GM12878 (cell line): ENCODE measurements around the gene BICRA. TPM values are rescaled to one million over a fixed set of nuclear protein-coding genes. Genes with fewer than 3 reads are reported as not detected.

Experiments
- ATAC-seq: fragments of 200-7000 bp; cut with Tn5 transposase; 3 replicates; pipeline ENCODE4 v1.9.1; 2020; ENCODE audit warnings: mild to moderate bottlenecking, moderate library complexity
- BruUV-seq: library from RNA; stranded (reverse); fragments of 400-500 nt; replicated peaks from 2 replicates; lab custom pipeline; 2021; lab: Mats Ljungman, UMichigan
- CTCF ChIA-PET: fragments of 300-600 bp; sonication (Branson Sonifier 250); formaldehyde crosslinking; extraction: SDS; loops from one replicate; lab custom pipeline; 2021; ENCODE audit warnings: inconsistent platforms; lab: Yijun Ruan, JAX
- POLR2A ChIA-PET: fragments of 350-600 bp; formaldehyde crosslinking; extraction: SDS; loops from one replicate; lab custom pipeline; 2021; ENCODE audit warnings: inconsistent platforms; lab: Charles Lee
- RAD21 ChIA-PET: fragments of 300-600 bp; sonication (Branson Sonifier 250); formaldehyde crosslinking; loops from one replicate; lab custom pipeline; 2023; ENCODE audit warnings: antibody characterized with exemption; ENCODE audit not compliant: unreplicated experiment; lab: Charles Lee
- SMC1A ChIA-PET: fragments of 300-600 bp; sonication (Branson Sonifier 250); formaldehyde crosslinking; loops from one replicate; lab custom pipeline; 2023; ENCODE audit not compliant: unreplicated experiment, uncharacterized antibody; lab: Charles Lee
- DNase-seq: peaks from one replicate; pipeline ENCODE4 v3.0.0-alpha.2; 2011; ENCODE audit warnings: low read depth, low spot score
- FAIRE-seq: peaks from 3 replicates; lab custom pipeline; 2011; peaks lifted over from hg19 to GRCh38; lab: Jason Lieb, UNC
- H2AFZ ChIP-seq: 2 replicates; pipeline ENCODE4 v1.6.0; 2011; ENCODE audit warnings: low read depth, low read length, control low read depth; ENCODE audit not compliant: control insufficient read depth
- H3K27ac ChIP-seq: 2 replicates; pipeline ENCODE4 v1.5.1; 2011; ENCODE audit warnings: control low read depth; ENCODE audit not compliant: control insufficient read depth, insufficient read depth
- H3K27me3 ChIP-seq, 2 experiments: replicated peaks in 1 of 2; 2 replicates each; pipeline versions ENCODE4 v1.6.0 to v1.6.1; 2011; ENCODE audit warnings: low read length in 1 of 2; ENCODE audit not compliant: control insufficient read depth in 2 of 2, insufficient read depth in 2 of 2
- H3K36me3 ChIP-seq, 2 experiments: 2 replicates each; pipeline ENCODE4 v1.5.1; 2011; ENCODE audit warnings: low read length in 1 of 2; ENCODE audit not compliant: control insufficient read depth in 2 of 2, insufficient read depth in 2 of 2
- H3K4me1 ChIP-seq: 2 replicates; pipeline ENCODE4 v1.6.1; 2011; ENCODE audit warnings: mild to moderate bottlenecking, low read length, moderate library complexity, mixed read lengths; ENCODE audit not compliant: control insufficient read depth, insufficient read depth
- H3K4me2 ChIP-seq: 2 replicates; pipeline ENCODE4 v1.6.0; 2011; ENCODE audit warnings: control low read depth; ENCODE audit not compliant: control insufficient read depth, insufficient read depth
- H3K4me3 ChIP-seq: fragments of 200-600 bp; sonication (generic); 2 replicates; pipeline ENCODE4 v1.5.1; 2016
- H3K79me2 ChIP-seq: 2 replicates; pipeline ENCODE4 v1.6.0; 2011; ENCODE audit warnings: low read length; ENCODE audit not compliant: control insufficient read depth, insufficient read depth
- H3K9ac ChIP-seq: 2 replicates; pipeline ENCODE4 v1.8.0; 2011; ENCODE audit warnings: low read length, control low read depth, mixed read lengths; ENCODE audit not compliant: control insufficient read depth, insufficient read depth
- H3K9me3 ChIP-seq: replicated peaks from 3 replicates; pipeline ENCODE4 v1.5.1; 2011; ENCODE audit warnings: mild to moderate bottlenecking, low read length; ENCODE audit not compliant: control insufficient read depth, insufficient read depth
- H4K20me1 ChIP-seq: 2 replicates; pipeline ENCODE4 v1.6.0; 2011; ENCODE audit not compliant: control insufficient read depth, insufficient read depth
- BHLHE40 ChIP-seq, 2 experiments: fragments of 450-650 bp in 1 of 2; IDR thresholded peaks; 2 replicates each; pipeline ENCODE4 v1.6.1; 2011 to 2017; ENCODE audit warnings: low read depth in 2 of 2, borderline replicate concordance in 1 of 2, improper control_type of control experiment in 1 of 2, low read length in 1 of 2, mild to moderate bottlenecking in 1 of 2
- CREM ChIP-seq: IDR thresholded peaks from 2 replicates; pipeline ENCODE4 v1.6.1; 2014; ENCODE audit warnings: antibody characterized with exemption, low read depth
- NR2C1 ChIP-seq: fragments of 450-650 bp; IDR thresholded peaks from 2 replicates; pipeline ENCODE4 v1.6.1; 2017; ENCODE audit warnings: antibody characterized with exemption, mild to moderate bottlenecking, moderate library complexity
- USF2 ChIP-seq: IDR thresholded peaks from 2 replicates; pipeline ENCODE4 v1.6.1; 2011; ENCODE audit warnings: low read depth, low read length, improper control_type of control experiment, borderline replicate concordance
- ZNF622 ChIP-seq: fragments of 450-650 bp; IDR thresholded peaks from 2 replicates; pipeline ENCODE4 v1.6.1; 2017; ENCODE audit warnings: mild to moderate bottlenecking, inconsistent platforms
- WGBS: methylation state at CpG from one replicate; pipeline ENCODE4 v1.1.6; 2016; ENCODE audit warnings: low lambda C conversion rate; ENCODE audit not compliant: insufficient replicate concordance, insufficient coverage; ENCODE audit errors: missing lambda C conversion rate; 5-methylcytosine and 5-hydroxymethylcytosine counted together
- in situ Hi-C: fragments of 300-500 bp; cut with MboI; formaldehyde crosslinking; loops from 9 replicates; pipeline ENCODE4 v1.14.3; 2018; ENCODE audit warnings: mixed read lengths
- intact Hi-C: fragments of 100-400 bp; cut with micrococcal nuclease; formaldehyde crosslinking; loops from one replicate; pipeline ENCODE4 v1.14.2; 2022; ENCODE audit not compliant: unreplicated experiment
- polyA plus RNA-seq, 11 experiments: library from polyadenylated mRNA; depleted of rRNA in 4 of 11; unstranded in 6 of 11; stranded (reverse) in 5 of 11; fragments of >200 nt; fragmentation: Nextera tagmentation in 4 of 11; fragmentation: Illumina TruSeq in 1 of 11; extraction: Ambion mirVana in 4 of 11; extraction: Trizol in 1 of 11; gene quantifications; 1 replicate in 1 of 11; 2 replicates in 10 of 11; pipeline versions ENCODE4 v1.2.1 to v1.2.3, GENCODE V29; 2011 to 2016; ENCODE audit warnings: inconsistent platforms in 2 of 11, missing spikeins in 2 of 11, low read depth in 1 of 11
- total RNA-seq, 4 experiments: library from RNA; depleted of rRNA in 3 of 4; stranded (reverse); fragments of >200 nt in 3 of 4; fragmentation: Illumina TruSeq in 1 of 4; extraction: Trizol in 1 of 4; gene quantifications; 2 replicates each; pipeline versions ENCODE4 v1.2.1 to v1.2.3, GENCODE V29; 2013 to 2021

Gene BICRA
- total and polyA plus RNA-seq, 10 of the 15 experiments (the other 5 are each of a cell fraction or from before 2014, with no cell fraction given) = 0.11 to 15.3 (median 1.3) TPM

DNA sequence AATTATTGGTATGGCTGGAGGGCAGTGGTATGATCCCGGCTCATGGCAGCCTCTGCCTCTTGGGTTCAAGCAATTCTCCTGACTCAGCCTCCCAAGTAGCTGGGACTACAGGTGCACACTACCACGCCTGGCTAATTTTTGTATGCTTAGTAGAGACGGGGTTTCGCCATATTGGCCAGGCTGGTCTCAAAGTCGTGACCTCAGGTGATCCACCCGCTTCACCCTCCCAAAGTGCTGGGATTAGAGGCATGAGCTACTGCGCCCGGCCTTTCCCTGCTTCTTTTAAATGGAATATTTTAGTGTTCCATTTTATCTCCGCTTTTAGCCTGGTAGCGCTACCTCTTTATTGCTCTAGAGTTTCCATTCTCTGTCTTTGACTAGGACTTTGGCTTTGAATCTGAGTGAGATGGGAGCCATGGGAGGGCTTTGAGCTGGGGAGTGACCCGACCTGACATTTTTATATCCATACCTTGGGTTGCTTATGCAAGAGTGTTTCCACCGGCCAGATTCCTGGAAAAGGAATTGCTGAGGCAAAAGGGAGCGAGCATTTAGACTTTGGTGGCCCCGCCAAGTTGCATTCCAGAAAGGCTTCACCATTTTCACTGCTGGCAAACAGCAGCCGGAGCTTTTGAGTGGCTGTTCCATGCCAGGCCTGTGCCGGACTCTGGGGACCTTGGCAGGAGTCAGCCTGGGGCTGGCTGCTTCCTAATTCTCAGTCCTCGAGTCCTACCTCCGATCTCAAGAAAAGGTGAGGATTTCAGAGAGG, 22.9 kb downstream of the BICRA start:
- ATAC-seq (no peak), FAIRE-seq (no peak), DNase-seq (no peak)
- H4K20me1 ChIP-seq = no peaks in the 10 kb centered on the region
- no peaks in the 10 kb centered on the region for H3K27me3 ChIP-seq
- no peaks in the 10 kb centered on the region; a peak in 1 of 4 replicates for H3K36me3 ChIP-seq
- ChIA-PET CTCF (no interaction called here), SMC1A (interaction anchor here (0.6 kb wide), 1 partner anchor 25 kb away, joined by 4 read pairs; no protein-coding TSS in a partner anchor), POLR2A (no interaction called here), RAD21 (no interaction called here)
- 96% methylated on average over 18 of the region's 18 CpGs for WGBS
- no peak overlapping the region for H3K4me3 ChIP-seq
- intact Hi-C loops (no loop called here), in situ Hi-C loops (no loop called here)
- H3K79me2 ChIP-seq = peaks cover 13% of the 10 kb centered on the region
- peaks cover 6% of the 10 kb centered on the region; the same call in 1 of the 2 replicates for H3K4me1 ChIP-seq
- BruUV-seq = no TSS peak
- no peak overlapping the region for H3K9ac ChIP-seq
- H3K4me2 ChIP-seq = no peak overlapping the region
- H3K9me3 ChIP-seq = no peaks in the 10 kb centered on the region
- TF ChIP-seq CREM (no peak), ZNF622 (no peak), NR2C1 (no peak), BHLHE40 (IDR thresholded peaks at IDR 0.05; ENCODE audit: borderline replicate concordance in 1 of 2, low read depth in 2 of 2, low read length in 1 of 2) (no peak), USF2 (no peak)
- H3K27ac ChIP-seq = no peak overlapping the region
- H2AFZ ChIP-seq = no peak overlapping the region
